SU-DHL-6 (cell line): ENCODE results near the gene C3orf49.

Experiments
- H2AFZ ChIP-seq: fragments of 200-600 bp; sonication (generic); 2 replicates; pipeline ENCODE4 v1.6.1; 2014; ENCODE audit warnings: low read depth, mild to moderate bottlenecking, moderate library complexity, mixed read lengths, antibody characterized with exemption, low read length; ENCODE audit not compliant: severe bottlenecking
- H3F3A ChIP-seq: fragments of 200-600 bp; shearing (Covaris generic); 2 replicates; pipeline ENCODE4 v1.6.0; 2016; ENCODE audit warnings: antibody characterized with exemption, mild to moderate bottlenecking; ENCODE audit not compliant: insufficient read depth
- H3K27ac ChIP-seq: fragments of 200-600 bp; sonication (generic); 2 replicates; pipeline ENCODE4 v1.5.1; 2016; ENCODE audit warnings: low read depth, mild to moderate bottlenecking, low read length, moderate library complexity, mixed read lengths
- H3K27me3 ChIP-seq: fragments of 200-600 bp; sonication (generic), shearing (Covaris generic); 2 replicates; pipeline ENCODE4 v1.6.0; 2014; ENCODE audit warnings: mild to moderate bottlenecking, low read length
- H3K36me3 ChIP-seq: fragments of 200-600 bp; sonication (generic); 2 replicates; pipeline ENCODE4 v1.6.1; 2014; ENCODE audit warnings: mild to moderate bottlenecking, low read length, mixed read lengths
- H3K4me2 ChIP-seq: fragments of 300-600, 200-600 bp; shearing (Covaris generic), sonication (generic); 2 replicates; pipeline ENCODE4 v1.6.0; 2014; ENCODE audit warnings: low read length, low read depth, mild to moderate bottlenecking; ENCODE audit not compliant: poor library complexity, severe bottlenecking
- H3K4me3 ChIP-seq: fragments of 200-600 bp; sonication (generic); 2 replicates; pipeline ENCODE4 v1.5.1; 2014; ENCODE audit warnings: antibody characterized with exemption, low read length, mild to moderate bottlenecking, mixed read lengths; ENCODE audit not compliant: insufficient read depth, poor library complexity, severe bottlenecking
- H3K79me2 ChIP-seq: fragments of 200-600 bp; sonication (generic); 2 replicates; pipeline ENCODE4 v1.6.1; 2014; ENCODE audit warnings: mild to moderate bottlenecking, low read length, moderate library complexity; ENCODE audit not compliant: insufficient read depth
- H3K9ac ChIP-seq: fragments of 200-600 bp; sonication (generic); 2 replicates; pipeline ENCODE4 v1.7.0; 2014; ENCODE audit warnings: mild to moderate bottlenecking, low read length
- H3K9me2 ChIP-seq: fragments of 200-600 bp; sonication (generic); replicated peaks from 2 replicates; pipeline ENCODE4 v1.6.1; 2014; ENCODE audit warnings: low read length; ENCODE audit not compliant: insufficient read depth
- H3K9me3 ChIP-seq: fragments of 200-600 bp; sonication (generic); 2 replicates; pipeline ENCODE4 v1.6.1; 2014; ENCODE audit warnings: low read length, mixed read lengths; ENCODE audit not compliant: insufficient read depth
- H4K20me1 ChIP-seq: fragments of 200-600 bp; sonication (generic); 2 replicates; pipeline ENCODE4 v1.6.1; 2014; ENCODE audit warnings: low read depth, mild to moderate bottlenecking, antibody characterized with exemption, low read length, moderate library complexity, mixed read lengths
- EZH2phosphoT487 ChIP-seq: fragments of 200-600 bp; sonication (generic), shearing (Covaris generic); conservative IDR thresholded peaks from 2 replicates; pipeline ENCODE4 v1.6.1; 2018; ENCODE audit warnings: mild to moderate bottlenecking, antibody characterized with exemption, low read length, moderate library complexity, mixed read lengths
- TF ChIP-seq, protein P1 (sequence below): fragments of 200-600 bp; sonication (generic); IDR thresholded peaks from one replicate; pipeline ENCODE4 v1.5.1; 2017; ENCODE audit warnings: antibody characterized with exemption, mild to moderate bottlenecking, low read length, moderate library complexity; ENCODE audit not compliant: insufficient read depth, poor library complexity, severe bottlenecking

Gene C3orf49

DNA sequence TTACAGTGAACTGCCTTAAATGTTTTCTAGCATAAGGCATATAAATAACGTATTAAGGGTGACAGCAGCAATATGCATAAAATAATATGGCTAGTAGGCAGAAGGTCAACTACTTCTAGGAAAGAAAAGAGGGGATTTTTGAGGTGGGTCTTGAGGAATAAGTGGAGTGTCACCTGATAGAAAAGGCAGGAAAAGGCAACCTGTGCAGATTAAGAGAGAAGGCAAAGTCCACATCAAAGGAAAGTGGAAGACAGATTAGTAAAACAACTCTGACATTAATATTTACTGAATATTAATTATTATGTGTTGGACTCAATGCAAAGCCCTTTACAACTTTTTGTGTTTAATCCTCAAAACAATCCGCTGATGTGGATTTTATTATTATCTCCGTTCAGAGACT lies 41.7 kb downstream of the C3orf49 start:
- no peaks in the 10 kb centered on the region for H3K9me3 ChIP-seq
- no peaks in the 10 kb centered on the region for H3K9me2 ChIP-seq
- H3K4me2 ChIP-seq, result no peak overlapping the region
- H3K27me3 ChIP-seq, result no peaks in the 10 kb centered on the region
- H3K9ac ChIP-seq, result no peak overlapping the region
- H3K36me3 ChIP-seq, result no peaks in the 10 kb centered on the region
- 0 out of 2 replicates have a peak, but pooled peaks cover 5% of the 10 kb centered on the region for H4K20me1 ChIP-seq
- H3F3A ChIP-seq, result no peaks in the 10 kb centered on the region
- peaks cover 94% of the 10 kb centered on the region for H3K79me2 ChIP-seq
- H2AFZ ChIP-seq, result no peak overlapping the region
- TF ChIP-seq, protein P1, sequence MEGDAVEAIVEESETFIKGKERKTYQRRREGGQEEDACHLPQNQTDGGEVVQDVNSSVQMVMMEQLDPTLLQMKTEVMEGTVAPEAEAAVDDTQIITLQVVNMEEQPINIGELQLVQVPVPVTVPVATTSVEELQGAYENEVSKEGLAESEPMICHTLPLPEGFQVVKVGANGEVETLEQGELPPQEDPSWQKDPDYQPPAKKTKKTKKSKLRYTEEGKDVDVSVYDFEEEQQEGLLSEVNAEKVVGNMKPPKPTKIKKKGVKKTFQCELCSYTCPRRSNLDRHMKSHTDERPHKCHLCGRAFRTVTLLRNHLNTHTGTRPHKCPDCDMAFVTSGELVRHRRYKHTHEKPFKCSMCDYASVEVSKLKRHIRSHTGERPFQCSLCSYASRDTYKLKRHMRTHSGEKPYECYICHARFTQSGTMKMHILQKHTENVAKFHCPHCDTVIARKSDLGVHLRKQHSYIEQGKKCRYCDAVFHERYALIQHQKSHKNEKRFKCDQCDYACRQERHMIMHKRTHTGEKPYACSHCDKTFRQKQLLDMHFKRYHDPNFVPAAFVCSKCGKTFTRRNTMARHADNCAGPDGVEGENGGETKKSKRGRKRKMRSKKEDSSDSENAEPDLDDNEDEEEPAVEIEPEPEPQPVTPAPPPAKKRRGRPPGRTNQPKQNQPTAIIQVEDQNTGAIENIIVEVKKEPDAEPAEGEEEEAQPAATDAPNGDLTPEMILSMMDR, result no peak
- TF ChIP-seq EZH2phosphoT487, result no peak
- no peak overlapping the region for H3K4me3 ChIP-seq
- no peak overlapping the region for H3K27ac ChIP-seq

DNA sequence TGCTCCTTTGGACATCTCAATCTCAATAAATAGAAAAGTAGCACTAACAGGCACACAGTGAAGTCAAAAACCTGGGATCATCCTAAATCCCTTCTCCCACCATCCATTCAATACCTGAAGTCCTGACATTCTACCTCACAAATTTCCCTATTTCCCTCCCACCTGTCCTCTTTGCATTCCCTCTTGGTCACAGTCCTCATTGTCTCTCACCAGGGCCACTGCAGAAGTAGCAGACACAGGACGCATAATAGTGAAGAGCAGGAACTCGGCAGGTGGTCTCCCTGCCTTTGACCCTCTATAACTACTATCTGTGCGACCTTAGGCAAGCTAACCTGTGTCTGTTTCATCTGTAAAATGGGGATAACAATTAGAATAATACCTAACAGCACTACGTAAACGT lies 42.2 kb downstream of the C3orf49 start:
- Histone ChIP-seq H3K36me3 (no peaks in the 10 kb centered on the region; the same call in 1 of the 2 replicates), H3K9me2 (no peaks in the 10 kb centered on the region), H3K27me3 (no peaks in the 10 kb centered on the region), H3K9me3 (no peaks in the 10 kb centered on the region), H3K4me3 (no peak overlapping the region), H3K79me2 (peaks cover 94% of the 10 kb centered on the region), H4K20me1 (0 out of 2 replicates have a peak, but pooled peaks cover 5% of the 10 kb centered on the region), H2AFZ (no peak overlapping the region), H3K9ac (no peak overlapping the region), H3K4me2 (no peak overlapping the region), H3F3A (no peaks in the 10 kb centered on the region), H3K27ac (no peak overlapping the region)
- no peak for TF ChIP-seq EZH2phosphoT487
- TF ChIP-seq, protein P1, result no peak

- H3K9me2 ChIP-seq, result no peaks in the 10 kb centered on the region
- H3K9ac ChIP-seq, result peak overlapping the region; percentile 99
- peaks cover 92% of the 10 kb centered on the region for H3K79me2 ChIP-seq
- H2AFZ ChIP-seq, result peak overlapping the region; percentile 98
- no peaks in the 10 kb centered on the region; the same call in 1 of the 2 replicates for H3F3A ChIP-seq
- H3K4me3 ChIP-seq, result peak overlapping the region; percentile 96
- H3K9me3 ChIP-seq, result no peaks in the 10 kb centered on the region
- no peaks in the 10 kb centered on the region for H3K27me3 ChIP-seq
- TF ChIP-seq, protein P1, result no peak
- no peak for TF ChIP-seq EZH2phosphoT487
- peak overlapping the region; percentile 74 for H3K4me2 ChIP-seq
- H3K27ac ChIP-seq, result peak overlapping the region; percentile 66
- H4K20me1 ChIP-seq, result 0 out of 2 replicates have a peak, but pooled peaks cover 5% of the 10 kb centered on the region
- peaks cover 6% of the 10 kb centered on the region; the same call in 1 of the 2 replicates for H3K36me3 ChIP-seq
These were observed 43.7 kb downstream of the C3orf49 start for GRCh38 chr3:63862804-63863149.
